GM19463 (cell line): Measurements from ENCODE around the gene ABCF1.

Source experiments
- ATAC-seq: cut with Tn5 transposase; IDR thresholded peaks from one replicate; pipeline ENCODE4 v1.9.1; 2021; ENCODE audit warnings: mild to moderate bottlenecking, moderate library complexity; ENCODE audit not compliant: unreplicated experiment

ABCF1 gene

GRCh38 chr6:30599625-30600324, 28.5 kb downstream of the ABCF1 start:
- ATAC-seq: no peak

GRCh38 chr6:30600451-30600961, 29.3 kb downstream of the ABCF1 start:
- ATAC-seq: no peak

- no peak for ATAC-seq
Observed at GRCh38 chr6:30601436-30601814, 30.2 kb downstream of the ABCF1 start.

- ATAC-seq: no peak
Observed at GRCh38 chr6:30601815-30602641, 30.8 kb downstream of the ABCF1 start.

- ATAC-seq: no peak
Observed at GRCh38 chr6:30603961-30604360, 32.7 kb downstream of the ABCF1 start.

GRCh38 chr6:30610065-30610464, 38.8 kb downstream of the ABCF1 start:
- ATAC-seq: no peak

- no peak for ATAC-seq
Observed at GRCh38 chr6:30611150-30611855, 40.1 kb downstream of the ABCF1 start.

- no peak for ATAC-seq
Observed at GRCh38 chr6:30611856-30612194, 40.6 kb downstream of the ABCF1 start.

GRCh38 chr6:30612213-30612612, 41.0 kb downstream of the ABCF1 start:
- no peak for ATAC-seq

- no peak for ATAC-seq
Observed at GRCh38 chr6:30612687-30613248, 41.5 kb downstream of the ABCF1 start.

GRCh38 chr6:30613251-30614043, 42.2 kb downstream of the ABCF1 start:
- ATAC-seq: no peak

GRCh38 chr6:30614044-30614842, 43.0 kb downstream of the ABCF1 start:
- no peak for ATAC-seq

GRCh38 chr6:30614843-30615218, 43.6 kb downstream of the ABCF1 start:
- ATAC-seq: peak; percentile 38

- no peak for ATAC-seq
Observed at GRCh38 chr6:30615219-30615957, 44.1 kb downstream of the ABCF1 start.

GRCh38 chr6:30615958-30616810, 44.9 kb downstream of the ABCF1 start:
- ATAC-seq: no peak

GRCh38 chr6:30616811-30617564, 45.7 kb downstream of the ABCF1 start, which contains the start of gene PPP1R10:
PPP1R10 (minus strand) TSS chr6:30617243; CDS start chr6:30609944, 7,299 bp downstream.
- ATAC-seq: peak; percentile 74

- peak; percentile 74 for ATAC-seq
Observed at GRCh38 chr6:30617565-30618269, 46.5 kb downstream of the ABCF1 start, which contains the start of gene MRPS18B. MRPS18B (plus strand) TSS chr6:30617840; CDS start chr6:30617866, 26 bp downstream.
